ENCODE results near the gene TXNDC2. TPM values are rescaled to one million over a fixed set of nuclear protein-coding genes. Genes with fewer than 3 reads are reported as not detected.

Gene TXNDC2
- total RNA-seq, 1 experiment from 2014 or later = 0.28 TPM

DNA sequence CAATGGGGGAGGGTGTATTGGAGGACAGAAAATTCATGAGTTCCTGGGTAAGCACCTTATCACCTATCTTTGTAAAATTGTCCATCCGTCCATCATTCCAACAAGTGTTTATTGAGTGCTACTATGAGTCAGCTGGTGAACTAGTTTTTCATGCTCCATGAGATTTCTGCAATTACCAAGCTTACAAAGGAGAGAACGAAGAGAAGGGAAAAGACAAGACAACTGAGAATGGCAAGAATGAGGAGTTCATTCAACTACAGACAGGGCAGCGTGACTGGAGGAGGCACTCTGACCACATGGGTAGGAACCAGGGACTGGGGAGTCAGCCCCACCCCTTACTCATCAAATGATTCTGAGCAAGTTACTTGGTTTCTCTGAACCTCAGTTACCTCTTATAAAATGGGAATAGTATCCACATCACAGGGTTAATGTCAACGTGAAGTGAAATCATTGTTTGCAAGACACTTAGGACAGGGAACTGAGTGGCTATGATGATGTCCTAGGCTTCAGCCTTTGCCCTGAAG, 18.6 kb upstream of the TXNDC2 start:
- no peak overlapping the region for H3K56ac ChIP-seq (ENCODE audit: insufficient read length, low read depth, low read length)

More for the DNA sequence above, 18.6 kb upstream of the TXNDC2 start:
- Histone ChIP-seq H3K79me2 (ENCODE audit: insufficient read depth, low read length) (no peaks in the 10 kb centered on the region), H2BK20ac (ENCODE audit: low read depth, low read length, poor library complexity, severe bottlenecking) (no peak overlapping the region), H3K18ac (ENCODE audit: insufficient read length, low read depth, low read length) (no peak overlapping the region), H4K91ac (ENCODE audit: insufficient read length, low read depth, low read length) (no peak overlapping the region), H3K9me3 (ENCODE audit: control insufficient read depth, low read depth, low read length) (no peaks in the 10 kb centered on the region), H3K4ac (ENCODE audit: low read depth, low read length) (no peak overlapping the region), H3K79me1 (ENCODE audit: insufficient read depth, low read depth, low read length, poor library complexity, severe bottlenecking) (no peaks in the 10 kb centered on the region), H2AK5ac (ENCODE audit: insufficient read length, low read length) (no peak overlapping the region), H3K4me1 (ENCODE audit: insufficient read depth, low read length) (peaks cover 10% of the 10 kb centered on the region; the same call in 1 of the 2 replicates), H4K20me1 (ENCODE audit: control insufficient read depth, insufficient read depth, insufficient read length) (no peaks in the 10 kb centered on the region), H2BK12ac (ENCODE audit: insufficient read length, low read depth, low read length) (no peak overlapping the region), H3K27me3 (ENCODE audit: insufficient read depth, low read length) (no peaks in the 10 kb centered on the region), H2BK5ac (ENCODE audit: insufficient read length, low read length) (no peak overlapping the region), H2BK120ac (ENCODE audit: low read depth, low read length, poor library complexity, severe bottlenecking) (no peak overlapping the region), H4K5ac (ENCODE audit: insufficient read length, low read depth, low read length) (no peak overlapping the region), H2AFZ (ENCODE audit: low read length) (no peak overlapping the region), H3K27ac (ENCODE audit: insufficient read length, low read depth, low read length) (no peak overlapping the region), H4K8ac (replicated peaks; ENCODE audit: insufficient read length, low read depth, low read length) (no peak overlapping the region), H2BK15ac (ENCODE audit: low read depth, low read length) (no peak overlapping the region), H3K4me2 (ENCODE audit: insufficient read depth, insufficient read length, low read length) (no peak overlapping the region), H3K23ac (ENCODE audit: insufficient read length, low read depth, low read length) (no peak overlapping the region), H3K23me2 (ENCODE audit: insufficient read length, low read depth, low read length, poor library complexity, severe bottlenecking) (no peaks in the 10 kb centered on the region), H3K9ac (ENCODE audit: extremely low read depth, insufficient read length, low read length) (no peak overlapping the region), H3T11ph (ENCODE audit: low read length) (no peak overlapping the region), H3K14ac (ENCODE audit: insufficient read depth, low read length) (no peak overlapping the region)
- H3K27me3 Mint-ChIP-seq (ENCODE audit: low read depth) = peaks cover 2% of the 10 kb centered on the region; the same call in 1 of the 2 replicates
- H3K4me1 Mint-ChIP-seq = peaks cover 31 to 33% of the 10 kb centered on the region in 2 experiments
- DNase-seq = no peak
- H3K4me3 Mint-ChIP-seq = no peak overlapping the region
- WGBS (ENCODE audit: extremely low coverage, insufficient read length, low lambda C conversion rate) = no CpG with 5 or more reads among the region's 4 CpGs
- TF ChIP-seq, protein P1, sequence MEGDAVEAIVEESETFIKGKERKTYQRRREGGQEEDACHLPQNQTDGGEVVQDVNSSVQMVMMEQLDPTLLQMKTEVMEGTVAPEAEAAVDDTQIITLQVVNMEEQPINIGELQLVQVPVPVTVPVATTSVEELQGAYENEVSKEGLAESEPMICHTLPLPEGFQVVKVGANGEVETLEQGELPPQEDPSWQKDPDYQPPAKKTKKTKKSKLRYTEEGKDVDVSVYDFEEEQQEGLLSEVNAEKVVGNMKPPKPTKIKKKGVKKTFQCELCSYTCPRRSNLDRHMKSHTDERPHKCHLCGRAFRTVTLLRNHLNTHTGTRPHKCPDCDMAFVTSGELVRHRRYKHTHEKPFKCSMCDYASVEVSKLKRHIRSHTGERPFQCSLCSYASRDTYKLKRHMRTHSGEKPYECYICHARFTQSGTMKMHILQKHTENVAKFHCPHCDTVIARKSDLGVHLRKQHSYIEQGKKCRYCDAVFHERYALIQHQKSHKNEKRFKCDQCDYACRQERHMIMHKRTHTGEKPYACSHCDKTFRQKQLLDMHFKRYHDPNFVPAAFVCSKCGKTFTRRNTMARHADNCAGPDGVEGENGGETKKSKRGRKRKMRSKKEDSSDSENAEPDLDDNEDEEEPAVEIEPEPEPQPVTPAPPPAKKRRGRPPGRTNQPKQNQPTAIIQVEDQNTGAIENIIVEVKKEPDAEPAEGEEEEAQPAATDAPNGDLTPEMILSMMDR (conservative IDR thresholded peaks at IDR 0.05) = no peak
- peaks cover 11 to 24% (median 12%) of the 10 kb centered on the region in 3 experiments for H3K36me3 Mint-ChIP-seq (ENCODE audit: insufficient read depth in 1 of 3, low read depth in 3 of 3)
- peaks cover 22 to 24% of the 10 kb centered on the region in 2 experiments for H3K9me3 Mint-ChIP-seq
- H3K27ac Mint-ChIP-seq = no peak overlapping the region

Data from H9 (cell line).